CD4-positive, alpha-beta T cell treated with Interleukin-6 at 100 ng/mL for 8 hours (primary cell): ENCODE results near the gene AMBRA1.

Experiments used
- DNase-seq: peaks from one replicate; pipeline ENCODE4 v3.0.0-alpha.2; 2020; ENCODE audit warnings: mixed read lengths, low spot score

AMBRA1 gene

DNA sequence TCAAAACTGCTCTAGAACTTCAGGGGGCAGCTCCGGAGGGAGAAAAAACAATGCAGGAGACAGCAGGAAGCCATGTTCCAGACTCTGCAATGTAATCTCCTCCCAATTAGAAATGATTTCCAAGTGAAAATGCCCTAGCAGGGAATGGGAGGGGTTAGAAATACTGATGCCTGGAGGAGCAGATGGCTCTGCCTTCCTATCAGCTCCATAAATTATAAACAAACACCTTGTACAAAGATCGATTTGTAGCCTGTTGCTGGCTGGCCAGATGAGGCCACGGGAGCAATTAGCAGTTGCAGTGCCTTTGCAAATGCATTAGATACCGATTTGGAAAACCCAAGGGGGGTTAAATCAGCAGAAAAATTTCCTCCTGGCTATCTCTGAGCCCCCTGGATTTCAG is 155.6 kb downstream of the AMBRA1 start:
- DNase-seq: no peak

DNA sequence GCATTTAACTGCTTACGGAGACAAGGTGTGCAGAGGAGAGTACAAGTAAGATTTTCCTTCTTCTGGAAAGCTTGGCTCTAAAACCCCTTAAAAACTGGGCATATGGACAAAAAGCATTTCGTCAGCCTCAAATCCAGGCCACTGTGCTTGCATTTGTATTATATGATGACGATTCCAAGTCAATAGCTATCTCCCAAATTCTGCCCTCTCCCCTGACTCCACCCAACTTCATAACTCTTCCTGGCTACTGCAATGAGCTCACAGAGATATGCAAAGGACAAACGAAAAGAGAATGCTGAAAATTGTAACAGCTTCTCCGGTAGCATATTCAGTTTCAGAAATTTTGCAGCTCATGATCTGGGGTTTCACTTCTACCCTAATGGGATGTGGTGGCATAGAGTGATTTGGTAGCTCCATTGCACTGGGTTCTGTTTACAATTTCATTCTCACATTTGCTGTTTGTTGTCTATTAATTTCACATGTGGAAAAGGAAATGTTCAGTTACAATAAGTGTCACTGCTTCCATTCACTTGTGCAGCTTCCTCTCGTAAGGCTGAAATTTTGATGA is 156.6 kb downstream of the AMBRA1 start:
- DNase-seq: no peak

DNA sequence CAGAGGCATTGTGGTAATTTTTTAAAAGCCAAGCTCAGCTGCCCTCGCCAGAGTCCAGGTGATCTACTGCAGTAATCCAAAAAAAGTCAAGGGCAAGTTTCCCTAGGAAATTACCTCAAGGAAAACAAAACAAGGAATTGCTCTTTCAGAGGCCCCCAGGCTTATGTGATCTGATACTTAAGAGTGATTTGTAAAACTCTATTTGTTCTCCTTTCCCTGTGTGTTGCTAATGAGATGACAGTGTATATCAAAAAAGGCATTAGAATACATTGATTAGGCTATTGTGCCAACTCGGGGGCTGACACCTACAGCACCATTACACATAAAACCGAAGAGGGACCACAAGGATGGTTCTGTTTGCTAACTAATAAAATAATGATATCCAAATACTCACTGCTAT is 157.7 kb downstream of the AMBRA1 start:
- DNase-seq: no peak

DNA sequence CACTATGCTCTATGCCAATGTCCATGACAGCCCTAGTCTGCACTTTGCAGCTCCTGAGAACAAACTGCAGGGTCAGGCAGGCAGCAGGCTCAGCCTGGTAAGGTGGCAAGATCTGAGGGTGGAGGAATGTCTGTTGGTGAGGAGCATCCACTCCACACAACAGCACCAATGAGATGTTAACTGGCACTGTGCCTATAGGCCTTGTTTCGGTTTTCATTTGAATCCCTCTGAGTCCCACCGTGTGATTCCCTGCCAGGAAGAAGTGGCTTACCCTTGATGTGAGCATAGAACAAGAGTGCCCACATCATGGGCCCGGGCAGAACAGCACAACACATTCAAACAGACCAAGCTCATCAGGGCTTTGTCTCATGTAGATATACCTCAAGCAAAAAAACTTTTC is 158.1 kb downstream of the AMBRA1 start:
- DNase-seq: no peak

DNA sequence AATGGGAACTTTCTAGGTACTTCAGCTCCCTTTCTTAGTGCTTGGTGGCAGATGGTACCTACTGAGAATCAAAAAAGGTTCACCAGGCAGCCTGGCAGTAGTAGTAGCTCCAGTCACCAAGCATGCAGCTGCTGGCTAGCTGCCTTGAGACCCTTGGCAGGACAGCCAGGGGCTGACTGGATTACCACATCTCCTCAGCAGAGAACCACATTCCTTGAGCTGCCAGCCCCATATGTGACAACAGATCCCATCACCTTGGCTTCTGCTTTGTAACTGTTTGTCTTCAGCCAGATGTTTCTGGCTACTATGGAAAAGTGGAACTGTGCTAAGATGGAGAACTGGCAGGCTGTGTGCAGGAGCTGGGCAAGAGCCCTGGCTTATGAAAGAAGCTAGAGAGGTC is 162.6 kb downstream of the AMBRA1 start:
- no peak for DNase-seq

DNA sequence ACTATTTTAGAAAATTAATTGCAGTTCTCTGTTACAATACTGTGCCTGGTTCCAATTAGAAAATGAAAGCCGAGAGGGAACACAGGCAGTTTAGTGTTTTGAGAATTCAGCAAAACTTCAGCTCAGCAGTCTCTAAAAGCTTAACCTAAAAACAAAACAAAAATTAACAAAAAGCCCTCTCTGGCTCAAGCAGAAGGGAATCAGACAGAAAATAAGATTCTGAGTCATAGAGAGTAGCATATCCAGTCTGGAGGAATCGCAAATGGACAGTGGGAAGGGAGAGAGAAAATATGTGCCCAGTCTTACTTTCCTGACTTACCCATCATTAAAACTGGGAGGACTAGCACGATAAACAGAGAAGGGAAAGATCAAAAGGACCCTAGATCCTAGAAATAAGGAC is 164.1 kb downstream of the AMBRA1 start:
- no peak for DNase-seq

DNA sequence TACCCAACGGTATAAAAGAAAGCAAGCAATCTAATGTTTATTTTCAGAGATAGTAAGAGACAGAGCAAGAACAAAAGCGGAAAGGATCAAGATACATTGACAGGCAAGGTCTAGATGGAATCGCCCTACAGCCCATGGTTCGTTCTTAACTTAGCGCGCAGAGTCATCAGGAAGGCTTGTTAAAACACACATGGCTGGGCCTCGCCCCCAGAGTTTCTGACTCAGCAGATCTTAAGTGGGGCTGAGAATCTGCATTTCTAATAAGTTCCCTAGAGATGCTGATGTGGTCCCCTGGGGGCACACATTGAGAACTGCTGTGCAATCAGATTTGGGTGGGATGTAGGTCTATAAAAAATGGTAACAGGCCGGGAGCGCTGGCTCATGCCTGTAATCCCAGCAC is 166.5 kb downstream of the AMBRA1 start:
- no peak for DNase-seq

DNA sequence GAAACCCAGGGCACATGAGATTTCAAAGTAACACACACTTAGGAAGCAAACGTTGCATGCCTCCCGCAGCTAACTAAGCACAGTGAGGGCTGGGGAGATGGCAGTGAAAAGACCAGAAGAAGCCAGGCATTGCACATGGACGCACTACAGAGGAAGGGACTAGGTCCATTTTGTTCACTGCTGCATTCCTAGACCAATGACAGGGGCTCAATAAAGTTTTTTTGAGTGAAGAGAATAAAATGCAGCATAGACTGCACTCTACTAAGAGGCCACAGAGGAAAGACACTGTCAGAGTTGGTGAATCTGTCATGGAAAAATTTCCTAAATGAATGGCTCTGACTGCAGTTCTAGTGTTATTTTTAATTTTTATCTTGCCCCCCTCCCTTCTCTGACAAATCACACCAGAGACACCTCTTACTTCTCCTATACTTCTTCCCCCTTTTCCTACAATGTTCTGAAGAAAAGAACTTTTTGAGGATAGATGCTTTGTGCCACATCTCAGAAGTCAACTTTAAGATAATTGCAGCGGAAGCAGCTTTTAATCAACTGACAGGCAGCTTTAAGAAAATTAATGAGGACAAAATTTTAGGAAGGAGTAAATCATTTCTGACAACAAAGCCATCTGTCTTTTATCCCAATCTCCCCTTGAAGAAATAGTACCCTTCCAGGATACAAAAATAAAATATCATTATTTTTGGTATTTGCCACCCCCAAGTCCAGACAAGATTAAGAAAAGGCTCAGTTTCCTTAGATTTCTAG is 167.4 kb downstream of the AMBRA1 start:
- no peak for DNase-seq

DNA sequence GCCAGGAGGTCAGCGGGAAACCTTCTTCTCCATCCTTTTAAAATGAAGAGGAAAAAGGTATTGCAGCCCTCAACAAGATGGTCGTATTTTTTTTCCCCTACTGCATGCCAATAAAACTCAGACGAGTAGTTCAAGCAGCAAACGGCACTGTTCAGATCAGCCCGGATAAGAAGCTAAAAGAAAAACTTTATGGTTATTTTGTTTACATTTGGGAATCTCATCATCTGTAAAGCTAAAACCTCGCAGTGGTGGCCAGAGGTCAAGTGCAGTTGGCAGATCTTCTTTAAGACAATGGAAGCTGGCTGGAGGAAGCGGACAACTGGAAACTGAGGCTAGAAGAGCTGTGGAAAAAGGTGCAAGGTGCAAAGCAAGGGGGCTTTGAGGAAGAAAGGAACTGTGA is 171.2 kb downstream of the AMBRA1 start:
- DNase-seq: no peak

DNA sequence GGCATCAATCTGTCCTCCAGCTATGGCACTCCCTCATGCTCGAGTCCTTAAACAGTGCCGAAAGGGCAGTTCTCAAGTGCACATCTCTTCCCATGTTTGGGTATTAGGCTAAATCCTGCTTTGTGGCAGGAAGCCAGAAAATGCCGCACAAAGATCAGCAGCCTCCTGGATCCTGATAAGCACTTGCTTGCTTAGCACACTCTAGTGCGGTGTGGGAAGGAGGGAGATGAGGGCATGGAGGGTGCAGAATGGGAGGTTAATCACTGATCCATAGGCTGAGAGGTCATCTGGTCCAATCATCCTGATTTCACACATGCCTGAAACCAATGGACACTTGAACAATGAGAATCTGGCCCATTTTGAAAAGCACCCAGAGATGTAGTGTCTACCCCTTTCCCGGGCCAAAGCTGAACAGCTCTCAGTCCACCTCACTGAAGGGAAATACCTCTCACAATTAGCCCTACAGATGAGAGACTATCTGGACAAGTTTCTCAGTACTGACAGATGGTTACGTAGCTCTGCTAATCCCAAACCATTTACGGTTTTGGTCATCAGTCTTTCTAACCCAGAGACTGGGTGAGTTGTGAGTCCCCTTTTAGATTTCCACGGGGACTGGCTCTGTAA is 172.5 kb downstream of the AMBRA1 start:
- DNase-seq: no peak

DNA sequence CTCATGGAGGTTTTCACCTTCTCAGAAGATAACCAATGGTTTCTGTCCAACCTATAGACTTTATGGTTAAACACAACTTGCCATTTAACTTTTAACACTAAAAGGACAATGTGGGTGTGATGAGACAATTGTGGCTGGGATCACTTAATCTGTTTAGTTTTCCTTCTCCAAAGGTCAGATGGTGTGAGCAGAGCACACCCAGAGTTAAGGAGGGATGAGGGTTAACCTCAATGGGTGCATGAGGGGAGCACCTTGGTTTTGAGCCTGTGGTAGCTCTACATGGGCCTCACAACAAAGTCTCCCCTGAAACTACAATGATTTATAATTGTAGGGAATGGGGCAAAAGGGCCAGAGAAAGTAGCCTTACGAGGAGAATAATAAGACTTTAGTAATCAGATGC is 173.3 kb downstream of the AMBRA1 start:
- no peak for DNase-seq

DNA sequence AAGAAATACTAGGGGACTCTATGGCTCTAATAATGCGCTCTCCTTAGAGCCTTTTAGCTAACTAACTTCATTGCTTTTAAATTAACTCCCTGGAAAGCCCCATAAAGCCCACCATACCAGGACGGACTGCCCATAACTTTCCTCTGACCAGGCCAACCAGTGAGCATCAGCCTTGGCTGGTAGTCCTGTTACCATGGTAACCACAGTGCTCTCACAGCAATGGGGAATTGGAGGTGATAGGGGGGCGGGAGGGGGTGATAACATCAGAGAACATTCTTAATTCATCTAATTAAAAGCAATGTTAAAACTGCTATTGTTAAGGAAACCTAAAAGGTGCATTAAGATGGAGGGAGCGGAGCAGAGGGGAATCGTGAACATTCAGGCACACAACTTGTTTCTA is 175.1 kb downstream of the AMBRA1 start:
- DNase-seq: no peak

DNA sequence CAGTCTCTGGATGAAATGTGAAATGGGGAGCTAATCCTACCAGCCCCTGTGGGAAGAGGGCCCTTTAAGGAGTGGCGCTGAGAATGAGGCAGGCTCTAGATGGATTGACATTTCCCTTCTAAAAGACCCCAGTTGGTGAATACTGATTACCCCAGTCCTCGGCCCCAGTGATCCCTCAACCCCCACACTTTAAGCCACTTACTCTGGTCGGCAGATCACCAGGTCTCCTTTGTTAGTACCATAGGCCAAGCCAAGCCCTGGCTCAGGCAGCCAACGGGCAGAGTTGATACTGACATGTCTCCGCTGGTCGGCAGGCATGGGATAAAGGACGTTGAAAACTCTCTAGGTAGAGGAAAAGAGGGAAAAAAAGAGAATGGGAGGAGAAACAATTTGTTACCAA is 176.1 kb downstream of the AMBRA1 start:
- DNase-seq: no peak

DNA sequence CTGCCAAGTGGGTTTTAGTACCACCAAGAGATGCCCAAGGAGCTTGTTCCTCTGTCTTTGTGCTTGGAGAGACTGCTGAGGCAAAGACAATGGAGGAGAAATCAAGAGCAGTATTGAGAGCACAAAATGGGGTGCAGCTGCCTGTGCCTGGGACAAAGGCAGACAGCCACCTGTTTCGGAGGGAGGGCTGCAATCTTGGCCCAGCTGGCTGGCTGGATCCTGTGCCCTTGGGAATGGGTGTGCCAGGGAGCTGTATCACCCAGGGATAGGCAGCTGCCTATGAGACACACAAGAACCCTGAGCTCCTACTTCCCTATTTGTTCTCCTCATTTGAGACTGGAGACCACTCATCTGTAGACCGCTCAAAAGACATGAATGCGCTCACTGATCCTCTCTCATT is 178.9 kb downstream of the AMBRA1 start:
- no peak for DNase-seq

DNA sequence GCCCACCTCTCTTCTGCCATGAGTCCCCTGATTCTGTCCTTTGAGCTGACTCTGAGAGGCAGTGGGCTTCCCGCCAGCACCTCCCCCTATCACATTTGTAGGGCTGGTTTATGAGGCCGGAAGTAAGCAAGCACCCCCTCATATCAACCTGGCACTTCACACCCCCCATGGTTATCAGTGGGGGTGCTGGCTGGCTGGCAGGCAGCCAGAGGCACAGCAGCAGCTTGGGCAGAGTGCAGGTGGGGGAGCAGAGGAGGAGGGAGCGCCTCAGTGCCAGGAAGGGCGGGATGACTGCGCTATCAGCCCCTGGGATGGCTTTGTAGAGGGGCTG is 179.4 kb downstream of the AMBRA1 start:
- DNase-seq: no peak

DNA sequence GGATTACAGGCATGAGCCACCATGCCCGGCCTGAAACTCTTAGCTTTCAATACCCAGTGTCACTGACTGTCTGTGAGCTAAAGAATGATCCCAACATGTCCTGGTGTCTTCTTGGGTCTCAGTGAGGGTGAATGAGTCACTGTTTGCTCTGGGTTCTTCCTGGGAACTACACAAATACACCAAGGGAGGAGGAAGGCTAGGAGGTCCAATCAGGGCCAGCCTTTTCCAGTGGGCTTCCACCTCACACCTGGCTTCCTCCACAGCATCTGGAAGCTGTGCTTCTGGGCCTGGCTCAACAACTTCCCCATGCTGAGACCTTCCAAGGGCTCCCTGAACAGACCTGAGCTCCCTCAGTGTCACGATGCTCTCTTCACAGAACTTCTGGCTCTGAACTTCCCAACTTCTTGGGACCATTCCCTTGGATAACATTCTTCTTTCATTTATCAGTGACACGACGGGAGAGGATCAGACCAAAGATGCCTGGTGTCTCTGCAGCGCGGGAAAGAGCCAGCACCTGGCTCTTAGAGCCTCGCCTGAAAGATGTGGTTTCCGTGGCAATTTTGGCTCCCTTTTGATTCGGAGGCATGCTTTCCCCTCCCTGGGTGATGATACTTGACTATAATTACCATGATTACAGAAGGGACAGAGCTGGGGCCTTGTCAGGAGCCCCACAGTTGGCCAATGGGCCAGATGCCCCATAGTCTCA is 179.9 kb downstream of the AMBRA1 start:
- DNase-seq: no peak

DNA sequence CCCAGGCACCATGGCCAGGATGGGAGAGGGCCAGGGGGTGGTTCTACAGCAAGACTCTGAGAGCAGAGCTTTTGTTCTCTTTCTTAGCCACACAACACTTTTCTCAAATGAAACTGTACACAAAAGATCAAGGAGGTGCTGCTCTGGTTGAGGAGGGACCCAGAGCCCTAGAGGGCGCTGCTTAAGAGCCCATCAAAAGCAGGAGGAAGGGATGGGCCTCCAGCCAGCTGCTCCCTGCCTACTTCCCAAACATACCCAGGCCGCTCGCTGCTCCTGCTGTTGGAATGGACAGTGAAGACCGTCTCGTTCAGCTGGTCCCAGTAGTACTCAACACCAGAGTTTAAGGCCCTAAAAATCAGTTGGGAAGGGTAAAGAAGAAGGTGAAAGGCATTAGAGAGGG is 183.8 kb downstream of the AMBRA1 start:
- DNase-seq: no peak

DNA sequence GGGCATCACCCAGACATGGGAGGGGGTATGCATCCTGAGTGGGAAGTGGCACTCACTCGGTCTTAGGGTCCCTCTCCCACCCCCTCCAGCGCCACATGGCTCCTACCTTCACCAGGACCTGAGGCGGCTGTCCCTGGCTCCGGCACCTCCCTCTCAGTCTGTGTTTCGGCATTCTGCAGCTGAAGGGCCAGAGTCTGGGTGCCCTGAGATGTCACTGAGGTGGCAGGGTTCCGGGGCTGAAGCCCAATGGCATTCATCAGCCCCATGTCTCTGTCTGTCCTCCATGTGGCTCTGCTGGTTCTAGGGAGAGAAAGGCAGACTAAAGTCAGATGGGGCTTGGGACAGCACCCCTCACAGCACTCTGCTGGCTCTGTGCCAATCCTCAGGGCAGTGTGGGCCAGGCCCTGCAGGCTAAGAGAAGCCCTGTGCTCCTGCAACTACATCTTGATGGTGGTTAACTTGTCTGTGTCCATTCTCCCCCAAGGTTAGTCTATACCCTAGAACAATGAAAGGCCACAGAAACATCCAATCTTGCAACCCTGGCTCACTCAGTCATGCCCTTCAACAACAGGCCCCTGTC is 185.3 kb downstream of the AMBRA1 start:
- DNase-seq: no peak

DNA sequence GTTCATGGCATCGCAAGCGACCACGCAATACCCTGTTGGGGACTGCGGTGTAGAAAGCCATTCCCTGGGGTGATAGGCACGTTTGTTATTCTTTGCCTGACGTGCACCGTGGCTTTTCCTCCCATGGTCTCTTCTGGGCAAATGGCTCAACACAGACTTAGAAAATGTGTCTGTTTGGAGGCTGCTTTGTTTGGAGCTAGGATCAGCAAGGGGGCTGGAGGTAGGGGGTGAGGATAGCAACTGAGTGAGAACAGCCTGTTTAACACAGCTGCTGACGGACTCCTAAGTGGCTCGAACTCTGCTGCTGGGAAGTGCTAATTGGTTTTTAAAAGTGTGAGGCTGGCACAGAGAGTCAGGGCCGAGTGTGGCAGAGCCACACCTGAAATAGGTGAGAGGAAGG is 186.2 kb downstream of the AMBRA1 start:
- no peak for DNase-seq

DNA sequence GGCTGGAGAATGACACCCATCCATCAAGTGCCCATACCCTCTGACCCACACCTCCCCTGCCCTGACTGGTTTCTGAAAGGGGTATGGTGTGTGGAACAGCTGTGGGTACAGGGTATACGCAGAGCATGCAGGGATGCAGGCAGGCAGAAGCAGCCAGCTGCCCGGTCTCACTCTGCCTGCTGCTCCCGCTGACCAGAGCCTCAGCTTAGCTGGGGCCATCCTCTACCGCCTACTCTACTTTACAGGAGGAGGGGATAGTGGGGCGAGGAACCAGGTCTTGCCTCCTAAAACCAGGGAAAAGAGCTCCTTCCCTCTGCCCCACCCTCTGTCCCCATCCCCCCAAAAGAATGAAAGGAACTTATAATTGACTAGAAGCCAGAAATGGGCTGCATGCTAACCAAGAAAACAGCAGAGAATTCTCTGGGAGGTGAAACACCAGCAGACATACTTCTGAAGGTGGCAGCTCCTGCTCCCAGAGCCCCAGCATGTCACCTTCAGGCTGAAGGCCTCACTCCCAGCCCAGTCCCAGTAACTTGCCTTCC is 189.3 kb downstream of the AMBRA1 start:
- no peak for DNase-seq

DNA sequence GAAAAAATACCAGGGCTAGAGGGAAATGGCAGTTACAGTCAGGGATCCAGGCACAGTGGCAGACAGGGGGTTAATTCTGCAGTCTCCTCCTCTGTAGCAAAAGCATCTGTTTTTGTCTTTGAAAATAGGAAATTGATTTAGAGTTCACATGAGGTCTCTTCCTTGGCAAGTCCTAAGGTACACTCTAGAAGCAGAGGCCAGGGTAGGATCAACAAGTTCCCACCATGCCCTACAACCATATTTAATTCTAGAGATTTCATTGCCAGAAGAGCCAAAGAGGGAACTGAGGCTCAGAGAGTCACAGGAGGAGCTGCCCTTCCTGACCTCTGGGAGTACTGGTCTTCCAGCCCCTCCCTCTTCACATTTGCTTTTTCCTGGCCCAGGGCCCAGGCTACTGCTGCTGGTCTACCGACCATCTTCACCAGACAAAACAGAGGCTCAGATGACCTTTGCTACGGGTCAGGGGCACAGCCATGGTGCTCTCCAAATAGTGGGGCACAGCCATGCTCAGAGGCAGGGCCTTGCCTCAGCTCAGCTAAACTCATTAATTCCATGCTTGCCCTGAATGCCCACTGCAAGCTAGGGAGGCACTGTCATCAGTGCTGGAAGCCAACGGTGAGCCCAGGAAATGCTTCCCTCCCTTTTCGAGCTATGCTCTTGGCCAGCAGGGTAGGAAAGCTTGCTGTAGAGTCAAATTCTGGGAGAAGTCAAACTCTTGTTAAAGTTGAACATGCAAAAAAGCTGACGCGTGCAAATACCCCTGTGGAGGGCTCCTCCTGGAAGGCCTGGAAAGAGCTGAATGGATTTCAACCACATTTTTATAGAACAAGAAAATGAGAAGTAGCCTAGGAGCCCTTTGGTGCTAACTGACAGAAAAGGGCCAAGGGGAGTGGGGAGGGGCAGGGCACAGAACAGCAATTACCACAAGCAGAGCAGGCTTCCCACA is 190.6 kb downstream of the AMBRA1 start:
- no peak for DNase-seq
